Measurements from ENCODE around the gene ERN2.
A peak's percentile ranks its signal among the peaks of the same experiment; 100 is the strongest.

The ERN2 gene

DNA sequence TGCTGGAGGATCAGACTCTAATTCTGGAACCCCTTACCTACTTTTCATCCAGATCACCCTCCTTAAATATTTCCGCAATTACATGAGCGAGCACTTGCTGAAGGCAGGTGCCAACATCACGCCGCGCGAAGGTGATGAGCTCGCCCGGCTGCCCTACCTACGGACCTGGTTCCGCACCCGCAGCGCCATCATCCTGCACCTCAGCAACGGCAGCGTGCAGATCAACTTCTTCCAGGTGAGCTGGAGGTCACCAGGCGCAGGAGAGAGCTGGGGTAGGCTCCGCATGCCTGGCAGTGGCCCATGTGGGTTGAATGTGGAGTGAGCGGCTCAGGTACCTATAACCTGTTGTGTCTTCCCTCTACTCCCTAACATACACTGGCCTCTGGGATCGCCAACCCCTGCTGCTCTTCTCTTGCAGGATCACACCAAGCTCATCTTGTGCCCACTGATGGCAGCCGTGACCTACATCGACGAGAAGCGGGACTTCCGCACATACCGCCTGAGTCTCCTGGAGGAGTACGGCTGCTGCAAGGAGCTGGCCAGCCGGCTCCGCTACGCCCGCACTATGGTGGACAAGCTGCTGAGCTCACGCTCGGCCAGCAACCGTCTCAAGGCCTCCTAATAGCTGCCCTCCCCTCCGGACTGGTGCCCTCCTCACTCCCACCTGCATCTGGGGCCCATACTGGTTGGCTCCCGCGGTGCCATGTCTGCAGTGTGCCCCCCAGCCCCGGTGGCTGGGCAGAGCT lies 23.4 kb downstream of the ERN2 start:
- H4K8ac ChIP-seq (ENCODE audit: low read depth, low read length) = no peak overlapping the region
- no peak overlapping the region for H2BK5ac ChIP-seq (ENCODE audit: low read length)
- H3K4ac ChIP-seq (ENCODE audit: low read depth, low read length) = no peak overlapping the region
- no peak overlapping the region for H3K4me2 ChIP-seq (ENCODE audit: low read length)
- no peak overlapping the region for H3K27ac ChIP-seq (ENCODE audit: low read depth, low read length)
- no peak overlapping the region for H3K4me3 ChIP-seq (ENCODE audit: low read length)
- H3K79me1 ChIP-seq (ENCODE audit: low read length) = peaks cover 4% of the 10 kb centered on the region
- no peak overlapping the region for H3K18ac ChIP-seq (ENCODE audit: low read length)
- no peaks in the 10 kb centered on the region for H3K27me3 ChIP-seq (ENCODE audit: insufficient read depth, low read length, poor library complexity)
- H3K4me1 ChIP-seq (ENCODE audit: control insufficient read depth, low read depth, low read length) = no peaks in the 10 kb centered on the region
- H3K56ac ChIP-seq (ENCODE audit: low read length) = no peak overlapping the region
- H2AK5ac ChIP-seq (ENCODE audit: low read length) = no peak overlapping the region
- H3K9ac ChIP-seq (ENCODE audit: low read length) = no peak overlapping the region
- no peak overlapping the region for H2BK15ac ChIP-seq (replicated peaks; ENCODE audit: low read depth)
- H2BK120ac ChIP-seq (ENCODE audit: low read depth, low read length) = no peak overlapping the region
- no peak overlapping the region for H3K23ac ChIP-seq (ENCODE audit: low read length)
- peaks cover 39% of the 10 kb centered on the region for H3K36me3 ChIP-seq (ENCODE audit: control insufficient read depth, insufficient read depth, low read length)
- no peaks in the 10 kb centered on the region for H3K79me2 ChIP-seq (ENCODE audit: control insufficient read depth, insufficient read depth, low read length)
- WGBS (ENCODE audit: extremely low coverage, insufficient coverage, low lambda C conversion rate) = no CpG with 5 or more reads among the region's 36 CpGs
- no peak for DNase-seq
- H4K5ac ChIP-seq (ENCODE audit: low read length) = no peak overlapping the region

GRCh38 chr16:23687034-23687808 lies 25.8 kb downstream of the ERN2 start:
- peaks cover 12% of the 10 kb centered on the region for H3K79me1 ChIP-seq (ENCODE audit: low read length)
- H3K4me3 ChIP-seq (ENCODE audit: low read length) = no peak overlapping the region
- WGBS (ENCODE audit: extremely low coverage, insufficient coverage, low lambda C conversion rate) = no CpG with 5 or more reads among the region's 16 CpGs
- no peak overlapping the region for H3K27ac ChIP-seq (ENCODE audit: low read depth, low read length)
- no peak overlapping the region for H2AK5ac ChIP-seq (ENCODE audit: low read length)
- H3K56ac ChIP-seq (ENCODE audit: low read length) = no peak overlapping the region
- no peak for DNase-seq
- H4K8ac ChIP-seq (ENCODE audit: low read depth, low read length) = no peak overlapping the region
- H3K4ac ChIP-seq (ENCODE audit: low read depth, low read length) = no peak overlapping the region
- no peak overlapping the region for H3K18ac ChIP-seq (ENCODE audit: low read length)
- H3K79me2 ChIP-seq (ENCODE audit: control insufficient read depth, insufficient read depth, low read length) = peaks cover 5% of the 10 kb centered on the region
- no peaks in the 10 kb centered on the region for H3K27me3 ChIP-seq (ENCODE audit: insufficient read depth, low read length, poor library complexity)
- no peak overlapping the region for H3K4me2 ChIP-seq (ENCODE audit: low read length)
- H3K36me3 ChIP-seq (ENCODE audit: control insufficient read depth, insufficient read depth, low read length) = peaks cover 47% of the 10 kb centered on the region
- no peaks in the 10 kb centered on the region for H3K4me1 ChIP-seq (ENCODE audit: control insufficient read depth, low read depth, low read length)
- no peak overlapping the region for H4K5ac ChIP-seq (ENCODE audit: low read length)
- no peak overlapping the region for H2BK15ac ChIP-seq (replicated peaks; ENCODE audit: low read depth)
- H3K23ac ChIP-seq (ENCODE audit: low read length) = no peak overlapping the region
- no peak overlapping the region for H2BK120ac ChIP-seq (ENCODE audit: low read depth, low read length)
- no peak overlapping the region for H3K9ac ChIP-seq (ENCODE audit: low read length)
- H2BK5ac ChIP-seq (ENCODE audit: low read length) = no peak overlapping the region

DNA sequence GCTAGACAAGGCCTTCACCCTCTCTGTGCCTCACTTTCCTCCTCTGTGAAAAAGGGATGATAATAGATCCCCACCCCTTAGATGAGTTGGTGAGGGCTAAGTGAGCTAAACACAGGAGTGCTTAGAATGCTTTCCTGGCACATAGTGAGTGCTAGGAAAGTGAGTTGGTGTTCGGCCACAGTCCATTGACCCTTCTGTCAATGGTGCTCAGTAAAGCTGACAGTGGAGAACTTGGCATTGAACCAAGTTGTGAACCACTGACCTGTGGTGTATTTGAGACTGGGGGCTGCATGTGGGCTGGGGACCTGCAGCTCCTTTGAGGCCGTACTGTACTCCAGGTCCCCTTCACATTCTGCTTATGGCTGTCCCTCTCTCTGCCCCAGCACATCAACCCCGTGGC lies 29.5 kb downstream of the ERN2 start:
- H3K9ac ChIP-seq (ENCODE audit: low read length) = no peak overlapping the region
- H3K4ac ChIP-seq (ENCODE audit: low read depth, low read length) = no peak overlapping the region
- H2BK120ac ChIP-seq (ENCODE audit: low read depth, low read length) = no peak overlapping the region
- peaks cover 2% of the 10 kb centered on the region for H3K4me1 ChIP-seq (ENCODE audit: control insufficient read depth, low read depth, low read length)
- H4K5ac ChIP-seq (ENCODE audit: low read length) = no peak overlapping the region
- no peak overlapping the region for H4K8ac ChIP-seq (ENCODE audit: low read depth, low read length)
- no peak overlapping the region for H3K4me2 ChIP-seq (ENCODE audit: low read length)
- H3K56ac ChIP-seq (ENCODE audit: low read length) = no peak overlapping the region
- H3K27ac ChIP-seq (ENCODE audit: low read depth, low read length) = no peak overlapping the region
- DNase-seq = no peak
- H3K79me1 ChIP-seq (ENCODE audit: low read length) = peaks cover 35% of the 10 kb centered on the region
- WGBS (ENCODE audit: extremely low coverage, insufficient coverage, low lambda C conversion rate) = no CpG with 5 or more reads among the region's 3 CpGs
- H3K79me2 ChIP-seq (ENCODE audit: control insufficient read depth, insufficient read depth, low read length) = peaks cover 38% of the 10 kb centered on the region
- H3K18ac ChIP-seq (ENCODE audit: low read length) = no peak overlapping the region
- no peak overlapping the region for H3K23ac ChIP-seq (ENCODE audit: low read length)
- H2AK5ac ChIP-seq (ENCODE audit: low read length) = no peak overlapping the region
- peaks cover 33% of the 10 kb centered on the region for H3K36me3 ChIP-seq (ENCODE audit: control insufficient read depth, insufficient read depth, low read length)
- H2BK5ac ChIP-seq (ENCODE audit: low read length) = no peak overlapping the region
- no peak overlapping the region for H3K4me3 ChIP-seq (ENCODE audit: low read length)
- H3K27me3 ChIP-seq (ENCODE audit: insufficient read depth, low read length, poor library complexity) = no peaks in the 10 kb centered on the region
- H2BK15ac ChIP-seq (replicated peaks; ENCODE audit: low read depth) = no peak overlapping the region

- Histone ChIP-seq H3K18ac (ENCODE audit: low read length) (no peak overlapping the region), H3K9ac (ENCODE audit: low read length) (no peak overlapping the region), H3K56ac (ENCODE audit: low read length) (no peak overlapping the region), H3K27ac (ENCODE audit: low read depth, low read length) (no peak overlapping the region), H4K5ac (ENCODE audit: low read length) (no peak overlapping the region), H2BK15ac (replicated peaks; ENCODE audit: low read depth) (no peak overlapping the region), H3K4ac (ENCODE audit: low read depth, low read length) (no peak overlapping the region), H2AK5ac (ENCODE audit: low read length) (no peak overlapping the region), H3K4me3 (ENCODE audit: low read length) (no peak overlapping the region), H3K4me1 (ENCODE audit: control insufficient read depth, low read depth, low read length) (peaks cover 2% of the 10 kb centered on the region), H3K79me2 (ENCODE audit: control insufficient read depth, insufficient read depth, low read length) (peaks cover 38% of the 10 kb centered on the region), H3K79me1 (ENCODE audit: low read length) (peaks cover 33% of the 10 kb centered on the region), H4K8ac (ENCODE audit: low read depth, low read length) (no peak overlapping the region), H3K36me3 (ENCODE audit: control insufficient read depth, insufficient read depth, low read length) (peaks cover 22% of the 10 kb centered on the region), H2BK120ac (ENCODE audit: low read depth, low read length) (no peak overlapping the region), H3K27me3 (ENCODE audit: insufficient read depth, low read length, poor library complexity) (no peaks in the 10 kb centered on the region), H2BK5ac (ENCODE audit: low read length) (no peak overlapping the region), H3K4me2 (ENCODE audit: low read length) (no peak overlapping the region), H3K23ac (ENCODE audit: low read length) (no peak overlapping the region)
- no CpG with 5 or more reads among the region's 1 CpG for WGBS (ENCODE audit: extremely low coverage, insufficient coverage, low lambda C conversion rate)
- DNase-seq = no peak
Measured at GRCh38 chr16:23682181-23682580, 30.8 kb downstream of the ERN2 start.

DNA sequence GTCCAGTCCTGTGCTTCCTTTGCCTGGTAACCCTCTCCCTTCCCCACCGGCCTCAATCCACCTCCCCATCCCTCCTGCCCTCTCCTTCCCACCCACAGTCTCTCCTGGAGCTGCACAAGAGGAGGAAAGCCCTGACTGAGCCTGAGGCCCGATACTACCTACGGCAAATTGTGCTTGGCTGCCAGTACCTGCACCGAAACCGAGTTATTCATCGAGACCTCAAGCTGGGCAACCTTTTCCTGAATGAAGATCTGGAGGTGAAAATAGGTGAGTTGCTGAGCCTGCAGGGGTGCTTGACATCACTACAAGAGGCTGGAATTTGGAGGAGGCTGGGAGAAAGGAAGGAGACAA lies 33.1 kb downstream of the ERN2 start:
- Histone ChIP-seq H3K79me2 (ENCODE audit: control insufficient read depth, insufficient read depth, low read length) (peaks cover 38% of the 10 kb centered on the region), H3K56ac (ENCODE audit: low read length) (peak overlapping the region; percentile 97), H4K8ac (ENCODE audit: low read depth, low read length) (no peak overlapping the region), H2BK120ac (ENCODE audit: low read depth, low read length) (no peak overlapping the region), H2AK5ac (ENCODE audit: low read length) (peak overlapping the region; percentile 91), H3K4me3 (ENCODE audit: low read length) (peak overlapping the region; percentile 41), H3K23ac (ENCODE audit: low read length) (no peak overlapping the region), H3K36me3 (ENCODE audit: control insufficient read depth, insufficient read depth, low read length) (peaks cover 16% of the 10 kb centered on the region), H2BK15ac (replicated peaks; ENCODE audit: low read depth) (no peak overlapping the region), H3K4ac (ENCODE audit: low read depth, low read length) (no peak overlapping the region), H3K4me2 (ENCODE audit: low read length) (peak overlapping the region; percentile 94), H4K5ac (ENCODE audit: low read length) (no peak overlapping the region), H3K79me1 (ENCODE audit: low read length) (peaks cover 31% of the 10 kb centered on the region), H2BK5ac (ENCODE audit: low read length) (peak overlapping the region; percentile 58), H3K27ac (ENCODE audit: low read depth, low read length) (no peak overlapping the region), H3K9ac (ENCODE audit: low read length) (peak overlapping the region; percentile 96), H3K18ac (ENCODE audit: low read length) (no peak overlapping the region), H3K4me1 (ENCODE audit: control insufficient read depth, low read depth, low read length) (peaks cover 2% of the 10 kb centered on the region), H3K27me3 (ENCODE audit: insufficient read depth, low read length, poor library complexity) (no peaks in the 10 kb centered on the region)
- DNase-seq = peak; percentile 23
- WGBS (ENCODE audit: extremely low coverage, insufficient coverage, low lambda C conversion rate) = no CpG with 5 or more reads among the region's 6 CpGs
